ENCODE results near the gene PRKN. TPM values are rescaled to one million over a fixed set of nuclear protein-coding genes. Genes with fewer than 3 reads are reported as not detected.

Gene PRKN
- 7.0 TPM for total RNA-seq (ENCODE audit: unreplicated experiment)
- long read RNA-seq, partial matches to known transcripts, result 0 of 1 reads
- long read RNA-seq, other reads (novel, unspliced or antisense), result 1 of 1 reads

DNA sequence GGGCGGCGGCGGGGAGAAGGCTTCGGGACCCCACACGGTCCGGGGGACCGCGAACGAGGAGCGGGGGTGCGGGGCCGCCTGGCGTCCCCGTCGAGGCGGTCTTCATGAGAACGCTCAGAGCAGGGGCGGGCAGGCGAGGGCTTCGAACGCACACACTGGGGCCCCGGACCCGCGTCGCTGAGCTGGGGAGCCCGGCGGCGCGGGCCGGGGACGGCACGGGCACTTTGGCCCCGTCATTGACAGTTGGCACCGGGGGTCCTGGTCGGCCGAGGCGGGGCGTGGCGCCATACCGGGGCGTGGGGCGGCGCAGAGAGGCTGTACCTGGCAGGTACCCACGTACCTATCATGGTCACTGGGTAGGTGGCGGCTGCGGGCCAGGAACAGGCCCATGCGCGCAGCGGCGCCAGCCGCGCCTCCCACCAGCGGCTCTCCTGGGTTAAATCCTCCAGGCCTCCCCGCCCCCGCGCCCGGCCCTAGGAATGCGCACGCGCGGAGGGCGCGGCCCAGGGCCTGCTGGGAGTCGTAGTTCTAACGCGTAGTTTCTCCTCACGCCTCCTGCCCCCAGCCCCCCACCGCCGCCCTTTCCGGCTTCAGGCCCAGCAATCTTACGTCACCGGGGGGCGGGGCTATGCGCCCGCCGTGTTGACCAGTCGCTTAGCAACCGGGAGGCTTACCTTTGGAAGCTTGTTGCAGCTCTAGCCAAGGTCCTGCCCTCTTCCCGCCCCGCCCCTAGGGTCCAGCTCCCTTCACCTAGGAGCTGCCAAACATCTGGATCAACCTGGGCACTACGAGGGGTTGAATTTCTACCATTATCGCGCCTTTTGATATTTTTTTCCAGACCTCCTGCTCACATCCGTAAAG lies at the start of gene PRKN, which contains the start of gene PACRG:
Gene PRKN (minus strand): TSS at position 445 of the 861 bp plus-strand sequence.
Gene PACRG (plus strand): TSS at position 653 of the 861 bp plus-strand sequence.
- H3K9me3 Mint-ChIP-seq (ENCODE audit: unreplicated experiment), result peaks cover 2% of the 10 kb centered on the region
- peak within 1 kb of the TSS; percentile 72 for H3K27ac Mint-ChIP-seq (ENCODE audit: unreplicated experiment)
- TF ChIP-seq, protein P1, sequence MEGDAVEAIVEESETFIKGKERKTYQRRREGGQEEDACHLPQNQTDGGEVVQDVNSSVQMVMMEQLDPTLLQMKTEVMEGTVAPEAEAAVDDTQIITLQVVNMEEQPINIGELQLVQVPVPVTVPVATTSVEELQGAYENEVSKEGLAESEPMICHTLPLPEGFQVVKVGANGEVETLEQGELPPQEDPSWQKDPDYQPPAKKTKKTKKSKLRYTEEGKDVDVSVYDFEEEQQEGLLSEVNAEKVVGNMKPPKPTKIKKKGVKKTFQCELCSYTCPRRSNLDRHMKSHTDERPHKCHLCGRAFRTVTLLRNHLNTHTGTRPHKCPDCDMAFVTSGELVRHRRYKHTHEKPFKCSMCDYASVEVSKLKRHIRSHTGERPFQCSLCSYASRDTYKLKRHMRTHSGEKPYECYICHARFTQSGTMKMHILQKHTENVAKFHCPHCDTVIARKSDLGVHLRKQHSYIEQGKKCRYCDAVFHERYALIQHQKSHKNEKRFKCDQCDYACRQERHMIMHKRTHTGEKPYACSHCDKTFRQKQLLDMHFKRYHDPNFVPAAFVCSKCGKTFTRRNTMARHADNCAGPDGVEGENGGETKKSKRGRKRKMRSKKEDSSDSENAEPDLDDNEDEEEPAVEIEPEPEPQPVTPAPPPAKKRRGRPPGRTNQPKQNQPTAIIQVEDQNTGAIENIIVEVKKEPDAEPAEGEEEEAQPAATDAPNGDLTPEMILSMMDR (IDR thresholded peaks at IDR 0.05; ENCODE audit: partially characterized antibody, unreplicated experiment), result no peak
- peak within 1 kb of the TSS; percentile 94 for H3K4me3 Mint-ChIP-seq (ENCODE audit: unreplicated experiment)
- H3K27me3 Mint-ChIP-seq (ENCODE audit: unreplicated experiment), result peaks cover 3% of the 10 kb centered on the region
- no peaks in the 10 kb centered on the region for H3K36me3 Mint-ChIP-seq (ENCODE audit: unreplicated experiment)
- peak; percentile 100 for DNase-seq
- H3K4me1 Mint-ChIP-seq (ENCODE audit: low read depth, unreplicated experiment), result peaks cover 3% of the 10 kb centered on the region

DNA sequence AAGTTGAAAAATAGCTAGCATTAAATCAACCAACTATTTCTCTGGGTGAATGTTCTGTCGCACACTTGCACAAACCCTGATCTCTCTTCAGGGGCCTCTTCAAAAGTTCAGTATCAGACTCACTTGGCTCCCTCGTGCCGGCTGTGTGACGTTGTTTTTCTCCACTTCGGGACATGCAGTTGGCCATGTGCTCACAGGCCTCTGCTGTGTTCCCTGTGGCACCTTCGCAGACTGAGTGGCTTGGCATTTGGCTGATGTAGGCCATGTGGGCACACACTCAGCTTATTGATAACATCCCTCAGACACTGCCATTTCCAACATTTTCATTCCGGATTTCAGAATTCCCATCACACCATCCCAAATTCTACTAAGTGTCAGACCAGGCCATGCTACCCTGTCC lies 49.5 kb upstream of the PRKN start:
- Mint-ChIP-seq H3K27ac (ENCODE audit: unreplicated experiment) (no peak overlapping the region), H3K27me3 (ENCODE audit: unreplicated experiment) (peaks cover 3% of the 10 kb centered on the region), H3K4me1 (ENCODE audit: low read depth, unreplicated experiment) (peaks cover 17% of the 10 kb centered on the region), H3K36me3 (ENCODE audit: unreplicated experiment) (peaks cover 6% of the 10 kb centered on the region), H3K9me3 (ENCODE audit: unreplicated experiment) (peaks cover 7% of the 10 kb centered on the region), H3K4me3 (ENCODE audit: unreplicated experiment) (no peak overlapping the region)
- DNase-seq, result no peak
- TF ChIP-seq, protein P1 (IDR thresholded peaks at IDR 0.05; ENCODE audit: partially characterized antibody, unreplicated experiment), result no peak

DNA sequence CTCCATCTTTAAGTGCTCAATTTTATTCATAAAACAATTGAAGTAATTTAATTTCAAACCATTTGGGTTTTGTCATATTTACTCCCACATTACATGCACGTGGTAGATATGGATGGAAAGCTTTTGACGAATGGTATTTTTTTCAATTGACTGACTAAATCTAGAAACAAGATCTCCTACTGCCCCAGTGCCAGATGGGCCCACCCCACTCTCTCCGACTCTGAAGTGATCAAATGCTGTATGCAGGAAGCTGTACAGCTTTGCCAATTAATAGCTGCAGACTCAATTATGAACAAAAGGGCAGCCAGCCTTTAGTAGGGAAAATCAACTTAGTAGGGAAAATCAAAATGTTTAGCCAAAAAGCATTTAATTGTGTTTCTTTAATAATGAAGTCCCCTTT lies 46.4 kb upstream of the PRKN start:
- Mint-ChIP-seq H3K27ac (ENCODE audit: unreplicated experiment) (peak overlapping the region; percentile 94), H3K9me3 (ENCODE audit: unreplicated experiment) (peaks cover 5% of the 10 kb centered on the region), H3K36me3 (ENCODE audit: unreplicated experiment) (no peaks in the 10 kb centered on the region), H3K4me3 (ENCODE audit: unreplicated experiment) (peak overlapping the region; percentile 4), H3K27me3 (ENCODE audit: unreplicated experiment) (peaks cover 3% of the 10 kb centered on the region), H3K4me1 (ENCODE audit: low read depth, unreplicated experiment) (peaks cover 17% of the 10 kb centered on the region)
- peak; percentile 53 for DNase-seq
- TF ChIP-seq, protein P1 (IDR thresholded peaks at IDR 0.05; ENCODE audit: partially characterized antibody, unreplicated experiment), result no peak

DNA sequence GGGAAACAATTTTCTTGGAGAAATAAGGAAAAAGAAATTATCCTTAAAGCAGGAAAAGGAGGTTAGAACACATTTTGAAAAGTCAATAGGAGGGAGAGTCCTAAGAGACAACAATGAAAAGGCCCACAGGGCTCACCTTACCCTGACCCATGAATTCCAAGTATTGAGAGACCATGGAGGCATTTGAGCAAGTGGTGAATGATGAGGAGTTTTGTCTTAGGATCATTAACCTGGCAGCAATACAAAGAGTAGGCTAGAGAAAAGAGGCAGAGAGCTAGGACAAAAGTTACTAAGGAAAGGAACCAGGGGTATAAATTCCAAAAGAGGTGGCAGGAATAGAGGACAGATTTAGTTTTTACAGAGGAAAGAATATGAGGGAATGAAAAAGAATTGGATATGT lies 44.9 kb upstream of the PRKN start:
- Mint-ChIP-seq H3K9me3 (ENCODE audit: unreplicated experiment) (peaks cover 5% of the 10 kb centered on the region), H3K27ac (ENCODE audit: unreplicated experiment) (no peak overlapping the region)

More for the DNA sequence above, 44.9 kb upstream of the PRKN start:
- Mint-ChIP-seq H3K4me3 (ENCODE audit: unreplicated experiment) (no peak overlapping the region), H3K4me1 (ENCODE audit: low read depth, unreplicated experiment) (peaks cover 17% of the 10 kb centered on the region), H3K27me3 (ENCODE audit: unreplicated experiment) (peaks cover 3% of the 10 kb centered on the region), H3K36me3 (ENCODE audit: unreplicated experiment) (no peaks in the 10 kb centered on the region)
- DNase-seq, result no peak
- TF ChIP-seq, protein P1 (IDR thresholded peaks at IDR 0.05; ENCODE audit: partially characterized antibody, unreplicated experiment), result no peak
